ENCODE data around the gene DPP4. TPM values are rescaled to one million over a fixed set of nuclear protein-coding genes. Genes with fewer than 3 reads are reported as not detected.

The DPP4 gene
- total and polyA plus RNA-seq, 2 donors (not counting 3 experiments of a cell fraction or from before 2014, with no cell fraction given) = 0.84 to 6.2 TPM

GRCh38 chr2:162107361-162107901 lies 33.4 kb upstream of the DPP4 start:
- no TSS peak for BruUV-seq (replicated peaks)
- no peak overlapping the region for H3K27ac ChIP-seq (ENCODE audit: insufficient read depth, low read depth, low read length)
- H3K36me3 ChIP-seq (ENCODE audit: control insufficient read depth in 2 of 2, extremely low read depth in 1 of 2, insufficient read depth in 2 of 2, low read length in 2 of 2) = no peaks in the 10 kb centered on the region
- DNase-seq (ENCODE audit: low read depth, low spot score) (no peak), FAIRE-seq (no peak)
- dilution Hi-C loops (cut with MboI; ENCODE audit: extremely low pct_ligation_motif_present, low sequenced_read_pairs) = no loop called here
- H4K20me1 ChIP-seq (replicated peaks; ENCODE audit: control insufficient read depth, extremely low read depth, insufficient read depth, low read length) = no peaks in the 10 kb centered on the region
- no peak overlapping the region for H3K4me3 ChIP-seq (replicated peaks in 1 of 3; ENCODE audit: insufficient read depth in 1 of 3, low read depth in 1 of 3, low read length in 3 of 3)
- no peaks in the 10 kb centered on the region for H3K9me3 ChIP-seq (replicated peaks; ENCODE audit: control insufficient read depth, insufficient read depth, low read length)
- intact Hi-C loops (cut with micrococcal nuclease) = no loop called here
- TF ChIP-seq POLR2A (IDR thresholded peaks at IDR 0.05; ENCODE audit: low read depth, low read length) (no peak), MYC (IDR thresholded peaks at IDR 0.05; ENCODE audit: low read depth, low read length) (no peak), MAX (IDR thresholded peaks at IDR 0.05; ENCODE audit: insufficient read depth, insufficient read length) (no peak)
- CTCF ChIA-PET = no interaction called here
- H2AFZ ChIP-seq (ENCODE audit: low read depth, low read length) = no peak overlapping the region
- POLR2A ChIA-PET = no interaction called here
- H3K9me1 ChIP-seq (replicated peaks; ENCODE audit: control insufficient read depth, extremely low read depth, insufficient read depth, low read length) = no peaks in the 10 kb centered on the region
- H3K4me1 ChIP-seq (ENCODE audit: control insufficient read depth, extremely low read depth, insufficient read depth, low read length) = no peaks in the 10 kb centered on the region
- H3K9ac ChIP-seq (replicated peaks; ENCODE audit: extremely low read depth, insufficient read depth, low read length) = no peak overlapping the region
- no peaks in the 10 kb centered on the region for H3K27me3 ChIP-seq (ENCODE audit: control insufficient read depth in 2 of 2, insufficient read depth in 2 of 2, low read length in 2 of 2)
- no peaks in the 10 kb centered on the region for H3K79me2 ChIP-seq (ENCODE audit: control insufficient read depth, insufficient read depth, low read length)
- H3K4me2 ChIP-seq (ENCODE audit: insufficient read depth, low read length) = no peak overlapping the region

GRCh38 chr2:162106746-162107145 lies 32.7 kb upstream of the DPP4 start:
- intact Hi-C loops (cut with micrococcal nuclease) = no loop called here

More at GRCh38 chr2:162106746-162107145, 32.7 kb upstream of the DPP4 start:
- dilution Hi-C loops (cut with MboI; ENCODE audit: extremely low pct_ligation_motif_present, low sequenced_read_pairs) = no loop called here
- Histone ChIP-seq H3K9me3 (replicated peaks; ENCODE audit: control insufficient read depth, insufficient read depth, low read length) (no peaks in the 10 kb centered on the region), H3K79me2 (ENCODE audit: control insufficient read depth, insufficient read depth, low read length) (no peaks in the 10 kb centered on the region), H3K9me1 (replicated peaks; ENCODE audit: control insufficient read depth, extremely low read depth, insufficient read depth, low read length) (no peaks in the 10 kb centered on the region), H3K36me3 (ENCODE audit: control insufficient read depth in 2 of 2, extremely low read depth in 1 of 2, insufficient read depth in 2 of 2, low read length in 2 of 2) (no peaks in the 10 kb centered on the region), H4K20me1 (replicated peaks; ENCODE audit: control insufficient read depth, extremely low read depth, insufficient read depth, low read length) (no peaks in the 10 kb centered on the region), H3K4me2 (ENCODE audit: insufficient read depth, low read length) (no peak overlapping the region), H2AFZ (ENCODE audit: low read depth, low read length) (no peak overlapping the region), H3K27ac (ENCODE audit: insufficient read depth, low read depth, low read length) (no peak overlapping the region), H3K4me3 (replicated peaks in 1 of 3; ENCODE audit: insufficient read depth in 1 of 3, low read depth in 1 of 3, low read length in 3 of 3) (no peak overlapping the region), H3K27me3 (ENCODE audit: control insufficient read depth in 2 of 2, insufficient read depth in 2 of 2, low read length in 2 of 2) (no peaks in the 10 kb centered on the region), H3K4me1 (ENCODE audit: control insufficient read depth, extremely low read depth, insufficient read depth, low read length) (no peaks in the 10 kb centered on the region), H3K9ac (replicated peaks; ENCODE audit: extremely low read depth, insufficient read depth, low read length) (no peak overlapping the region)
- FAIRE-seq (no peak), DNase-seq (ENCODE audit: low read depth, low spot score) (no peak)
- ChIA-PET POLR2A (no interaction called here), CTCF (interaction anchor here (1.2 kb wide), 1 partner anchor 9 kb away, joined by 3 read pairs; no protein-coding TSS in a partner anchor)
- BruUV-seq (replicated peaks) = no TSS peak
- TF ChIP-seq JUN (IDR thresholded peaks at IDR 0.05; ENCODE audit: borderline replicate concordance, insufficient read depth, insufficient read length, low read depth) = no peak
- TF ChIP-seq MAX (IDR thresholded peaks at IDR 0.05; ENCODE audit: insufficient read depth, insufficient read length) = no peak
- TF ChIP-seq GATA2 (IDR thresholded peaks at IDR 0.05; ENCODE audit: insufficient read depth, insufficient read length, low read depth, low read length) = no peak
- no peak for TF ChIP-seq CTCF (IDR thresholded peaks at IDR 0.05; ENCODE audit: extremely low read depth in 1 of 2, insufficient read depth in 1 of 2, low read depth in 1 of 2, low read length in 2 of 2)
- no peak for TF ChIP-seq POLR2AphosphoS5 (IDR thresholded peaks at IDR 0.05; ENCODE audit: insufficient read depth, low read depth, low read length)
- TF ChIP-seq POLR2A (IDR thresholded peaks at IDR 0.05; ENCODE audit: low read depth, low read length) = no peak
- no peak for TF ChIP-seq EZH2 (IDR thresholded peaks at IDR 0.05; ENCODE audit: borderline replicate concordance, low read depth, low read length, severe bottlenecking)
- no peak for TF ChIP-seq FOS (IDR thresholded peaks at IDR 0.05; ENCODE audit: borderline replicate concordance, insufficient read depth, low read length)
- TF ChIP-seq MYC (IDR thresholded peaks at IDR 0.05; ENCODE audit: low read depth, low read length) = no peak
